Activated CD8-positive, alpha-beta memory T cell treated with anti-CD3 and anti-CD28 coated beads for 36 hours (primary cell): ENCODE data around the gene SV2B. TPM values are rescaled to one million over a fixed set of nuclear protein-coding genes. Genes with fewer than 3 reads are reported as not detected.

Experiments used
- CTCF ChIA-PET: fragments of 350-600 bp; sonication (Branson Sonifier 250); formaldehyde crosslinking; loops from one replicate; lab custom pipeline; 2021; ENCODE audit warnings: antibody characterized with exemption; lab: Charles Lee
- POLR2A ChIA-PET: fragments of 350-600 bp; sonication (Branson Sonifier 250); formaldehyde crosslinking; loops from one replicate; lab custom pipeline; 2021; ENCODE audit warnings: antibody characterized with exemption; lab: Charles Lee
- total RNA-seq, 2 experiments: library from RNA; stranded (reverse); gene quantifications; one replicate each; pipeline ENCODE4 v1.2.3, GENCODE V29; 2021

Gene SV2B
- total RNA-seq, 2 experiments from 2014 or later, result 0.04 TPM

DNA sequence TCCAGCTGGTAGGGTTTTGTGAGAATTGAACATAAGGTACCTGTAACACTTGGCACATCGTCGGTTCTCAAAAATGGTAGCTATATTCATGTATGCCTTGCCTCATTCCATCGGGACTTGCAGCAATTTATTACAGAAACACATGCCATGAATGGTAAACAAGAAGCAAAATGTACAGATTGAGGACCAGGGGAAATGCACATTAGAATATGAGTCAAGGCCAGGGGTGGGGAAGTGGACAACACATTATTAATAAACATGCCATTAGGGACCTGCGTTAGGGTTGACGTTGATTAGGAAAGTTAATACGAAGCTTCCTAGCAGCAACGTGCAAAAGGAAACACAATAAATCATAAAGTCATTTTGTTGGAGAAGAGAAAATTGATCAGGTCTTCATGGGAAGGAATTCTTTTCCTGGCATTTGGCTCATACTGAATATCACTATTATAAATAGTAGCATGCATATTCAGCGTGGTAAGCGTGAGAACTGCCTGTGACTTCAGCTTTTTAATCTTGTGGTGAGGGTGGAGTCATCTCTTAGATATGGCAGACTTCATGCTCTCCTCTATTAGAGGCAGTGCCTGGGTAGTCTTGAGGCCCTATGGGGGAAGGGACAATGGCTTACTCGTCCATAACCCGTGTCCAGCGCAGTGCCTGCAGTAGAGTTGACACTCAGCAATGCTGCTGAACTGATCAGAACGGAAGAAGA lies 184.9 kb downstream of the SV2B start:
- ChIA-PET CTCF (no interaction called here), POLR2A (no interaction called here)

DNA sequence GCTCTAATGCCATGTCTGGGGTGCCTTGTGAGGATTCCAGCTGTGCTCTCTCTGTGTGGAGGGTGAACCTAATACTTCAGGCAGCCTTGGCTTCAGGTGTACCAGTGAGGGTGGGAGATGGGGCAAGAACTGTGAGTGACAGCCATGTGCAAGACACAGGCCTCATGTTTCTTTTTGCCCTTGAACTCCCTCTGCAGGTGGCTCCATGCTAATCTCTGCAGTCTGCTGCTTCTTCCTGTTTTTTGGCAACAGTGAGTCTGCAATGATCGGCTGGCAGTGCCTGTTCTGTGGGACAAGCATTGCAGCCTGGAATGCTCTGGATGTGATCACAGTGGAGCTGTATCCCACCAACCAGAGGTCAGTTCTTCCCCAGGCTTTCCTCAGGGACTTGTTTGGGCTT lies 189.3 kb downstream of the SV2B start:
- CTCF ChIA-PET, result no interaction called here
- POLR2A ChIA-PET, result no interaction called here

DNA sequence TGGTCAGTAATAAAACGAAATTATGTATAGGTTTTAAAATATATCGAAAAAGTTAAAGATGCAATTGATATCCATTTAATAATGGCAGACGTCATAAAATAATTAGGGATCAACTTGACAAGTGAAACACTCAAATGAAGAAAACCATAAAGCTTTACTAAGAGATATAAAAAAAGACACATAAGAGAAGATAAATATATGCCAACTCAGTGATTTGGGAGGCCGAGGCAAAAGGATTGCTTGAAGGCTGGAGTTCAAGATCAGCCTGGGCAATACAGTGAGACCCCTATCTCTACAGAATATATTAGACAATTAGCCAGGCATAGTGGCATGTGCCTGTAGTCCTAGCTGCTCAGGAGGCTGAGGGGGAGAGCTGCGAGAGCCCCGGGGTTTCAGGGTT lies 190.5 kb downstream of the SV2B start:
- CTCF ChIA-PET, result no interaction called here
- POLR2A ChIA-PET, result no interaction called here

DNA sequence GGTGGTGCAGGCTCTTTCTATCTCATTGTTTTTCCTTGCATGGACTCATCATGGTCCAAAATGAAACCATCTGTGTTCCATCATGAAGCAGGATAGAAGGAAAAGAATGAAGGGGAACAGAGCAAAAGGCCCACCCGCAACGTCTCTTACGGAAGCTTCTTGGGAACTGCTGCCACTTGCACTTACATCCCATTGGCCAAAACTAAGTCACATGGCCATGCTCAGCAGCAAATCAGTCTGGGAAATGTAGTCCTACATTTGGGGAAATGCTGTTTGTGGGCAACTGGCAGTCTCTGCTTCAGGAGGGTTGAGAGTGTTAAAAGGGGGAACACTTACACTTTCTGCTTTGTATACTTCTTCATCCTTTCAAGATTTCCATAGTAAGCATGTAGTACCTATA lies 191.6 kb downstream of the SV2B start:
- ChIA-PET POLR2A (no interaction called here), CTCF (no interaction called here)

DNA sequence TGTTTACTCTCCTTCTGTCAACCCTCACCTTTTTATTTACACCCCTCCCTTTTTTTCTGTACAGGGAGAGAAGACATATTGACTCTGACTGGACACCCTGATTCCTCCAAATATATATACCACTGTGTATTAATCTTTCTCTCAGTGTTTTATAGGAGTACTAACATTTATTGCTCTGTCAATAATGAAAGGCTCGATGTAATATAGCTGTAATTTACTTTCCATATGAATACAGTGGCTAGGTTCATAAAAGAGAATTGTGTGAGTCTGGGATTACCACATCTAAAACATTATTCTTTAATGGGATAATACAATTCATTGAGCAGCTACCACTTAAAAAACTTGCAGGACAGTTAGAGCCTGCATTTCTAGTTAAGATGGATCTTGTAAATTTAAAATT lies 194.3 kb downstream of the SV2B start:
- POLR2A ChIA-PET, result no interaction called here
- CTCF ChIA-PET, result no interaction called here

DNA sequence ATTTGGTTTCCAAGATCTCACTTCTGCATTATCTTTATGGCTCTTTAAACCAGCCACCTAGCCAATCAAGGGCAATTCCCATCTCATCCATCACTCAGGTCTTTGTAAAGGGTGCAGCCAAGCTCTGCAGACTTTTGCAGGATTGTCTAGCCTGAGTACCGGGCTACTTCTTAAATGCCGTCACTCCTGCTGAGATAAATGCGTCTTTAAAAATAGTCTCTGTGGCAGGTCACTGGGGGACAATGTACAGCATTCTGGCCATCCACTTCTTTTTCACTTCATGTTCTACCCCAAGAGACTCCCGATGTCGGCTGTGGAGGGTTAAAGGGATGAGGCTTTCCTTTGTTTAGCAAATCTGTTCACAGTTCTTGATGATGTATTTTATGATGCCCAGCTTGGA lies 194.7 kb downstream of the SV2B start:
- ChIA-PET POLR2A (no interaction called here), CTCF (no interaction called here)

DNA sequence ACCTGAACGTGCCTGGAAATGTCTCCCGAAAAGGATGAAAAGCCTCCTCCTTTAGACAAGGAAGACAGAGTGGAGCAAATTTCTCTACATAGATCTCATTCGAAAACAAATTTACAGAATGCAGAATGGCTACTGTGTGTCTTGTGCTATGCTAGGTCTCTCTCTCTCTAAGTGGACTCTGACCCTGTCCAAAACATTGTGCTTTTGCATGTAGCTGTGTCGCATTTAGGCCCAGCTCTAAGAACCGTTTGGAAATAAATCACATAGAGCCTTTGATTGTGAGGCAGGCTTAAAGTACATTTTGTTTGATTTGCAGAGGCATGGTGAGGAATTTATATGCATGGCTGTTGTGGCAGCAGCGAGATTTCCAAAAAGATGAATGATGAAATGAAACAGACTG lies 198.0 kb downstream of the SV2B start:
- ChIA-PET POLR2A (no interaction called here), CTCF (interaction anchor here (0.8 kb wide), 1 partner anchor 21 kb away, joined by 3 read pairs; no protein-coding TSS in a partner anchor)

DNA sequence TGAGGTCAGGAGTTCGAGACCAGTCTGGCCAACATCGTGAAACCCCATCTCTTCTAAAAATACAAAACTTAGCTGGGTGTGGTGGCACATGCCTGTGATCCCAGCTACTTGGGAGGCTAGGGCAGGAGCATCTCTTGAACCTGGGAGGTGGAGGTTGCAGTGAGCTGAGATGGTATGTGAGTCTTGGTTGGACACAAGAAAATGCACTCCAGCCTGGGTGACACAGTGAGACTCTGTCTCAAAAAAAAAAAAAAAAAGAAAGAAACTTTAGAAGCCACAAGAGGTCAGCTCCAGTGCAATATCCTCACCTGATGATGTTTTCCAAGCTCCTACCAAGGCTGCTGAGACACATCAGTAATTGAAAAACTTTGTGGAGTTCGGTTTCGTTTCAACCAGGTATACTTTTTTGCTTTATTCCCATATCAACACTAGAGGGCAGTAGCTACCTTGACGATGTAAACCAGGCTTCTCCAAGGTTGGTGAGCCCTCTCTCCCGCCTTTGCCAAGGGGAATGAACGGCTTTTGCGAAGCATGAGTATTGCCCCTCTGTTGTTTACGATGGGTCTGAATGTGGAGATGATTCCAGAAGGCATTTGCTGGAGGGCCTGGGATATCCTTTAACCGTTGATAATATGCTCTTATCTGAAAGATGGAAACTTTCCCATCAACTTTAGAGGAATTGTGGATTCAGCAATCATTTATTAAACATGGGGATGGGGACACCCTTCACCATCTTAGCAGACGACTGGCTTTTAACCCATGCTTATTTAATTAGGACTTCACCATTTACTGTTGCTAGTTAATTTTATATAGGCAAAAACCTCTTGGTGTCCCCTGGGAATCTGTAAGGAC lies 202.8 kb downstream of the SV2B start:
- ChIA-PET POLR2A (no interaction called here), CTCF (interaction anchor here (0.7 to 1.8 kb wide), 8 partner anchors 15 to 776 kb away, joined by 3 to 6 read pairs (median 3); no protein-coding TSS in a partner anchor)

DNA sequence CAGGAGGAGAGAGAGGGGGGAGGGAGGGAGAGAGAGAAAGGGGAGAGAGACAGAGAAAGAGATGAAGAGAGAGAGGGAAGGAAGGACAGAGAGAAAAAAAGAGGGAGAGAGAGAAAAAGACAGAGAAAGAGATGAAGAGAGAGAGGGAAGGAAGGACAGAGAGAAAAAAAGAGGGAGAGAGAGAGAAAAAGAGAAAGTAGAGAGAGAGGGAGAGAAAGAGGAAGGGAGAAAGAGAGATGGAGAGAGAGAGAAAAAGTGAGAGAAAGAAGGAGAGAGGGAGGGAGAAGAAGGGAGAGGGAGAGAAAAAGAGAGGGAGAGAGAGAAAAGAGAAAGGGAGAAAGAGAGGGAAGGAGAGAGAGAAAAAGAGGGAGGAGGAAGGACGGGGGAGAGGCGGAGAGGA lies 204.2 kb downstream of the SV2B start:
- POLR2A ChIA-PET, result no interaction called here
- CTCF ChIA-PET, result interaction anchor here (0.8 kb wide), 2 partner anchors 763 to 775 kb away, joined by 3 read pairs; no protein-coding TSS in a partner anchor

DNA sequence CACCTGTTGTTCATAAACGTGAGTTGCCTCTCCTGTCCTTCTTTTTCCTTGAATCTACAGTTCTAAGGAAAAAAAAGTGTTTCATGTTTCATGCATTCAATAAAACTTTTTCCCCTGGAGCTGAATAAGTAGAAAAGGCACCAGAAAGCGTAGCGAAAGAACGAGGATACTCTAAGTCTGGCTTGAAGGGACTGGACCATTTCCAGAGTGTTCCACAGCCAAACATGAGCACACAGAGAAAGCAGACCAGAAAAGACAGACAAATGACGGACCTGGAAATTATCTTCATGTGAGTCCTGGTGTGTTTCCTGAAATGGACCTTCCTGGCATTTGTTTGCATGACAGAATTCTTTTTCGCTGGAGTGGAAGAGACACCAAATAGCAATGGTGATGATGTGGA lies 204.7 kb downstream of the SV2B start:
- CTCF ChIA-PET, result interaction anchor here (0.8 kb wide), 1 partner anchor 762 kb away, joined by 3 read pairs; no protein-coding TSS in a partner anchor
- POLR2A ChIA-PET, result no interaction called here

DNA sequence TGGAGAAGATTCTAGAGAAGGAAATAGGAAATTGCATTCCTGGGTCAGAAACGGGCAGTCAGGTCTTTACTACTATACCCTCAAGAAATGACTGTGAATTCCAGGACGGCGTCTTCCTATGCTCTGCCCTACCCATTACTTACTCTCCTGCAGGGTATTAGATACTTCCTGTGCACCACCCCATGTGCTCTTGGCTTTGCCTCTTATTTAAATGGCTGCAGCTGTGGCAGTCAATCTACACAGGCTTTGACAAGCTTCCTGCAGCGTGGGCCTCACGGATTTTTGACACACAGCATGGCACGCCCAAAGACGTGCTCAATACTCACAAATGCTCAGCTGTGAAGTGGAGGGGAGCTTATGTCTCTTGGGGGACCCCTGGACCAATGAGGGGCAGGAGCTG lies 206.1 kb downstream of the SV2B start:
- CTCF ChIA-PET, result no interaction called here
- POLR2A ChIA-PET, result no interaction called here

DNA sequence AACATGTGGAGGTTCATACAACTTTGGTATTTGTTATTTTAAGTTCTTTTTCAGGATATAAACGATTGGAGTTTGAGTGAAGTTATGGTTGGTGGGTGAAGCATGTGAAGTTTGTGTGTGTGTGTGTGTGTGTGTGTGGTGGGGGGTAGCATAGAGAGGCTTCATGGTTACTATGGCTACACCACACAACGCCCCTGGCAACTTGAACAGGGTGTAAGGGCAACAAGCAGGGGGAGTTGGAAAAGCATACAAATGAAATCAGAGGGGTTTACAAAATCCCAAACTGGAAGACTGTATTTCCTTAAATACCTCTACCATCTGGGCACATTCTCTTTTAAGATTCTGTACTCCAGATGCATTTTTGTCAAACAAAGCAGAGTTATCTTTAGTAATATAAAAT lies 207.5 kb downstream of the SV2B start:
- ChIA-PET CTCF (no interaction called here), POLR2A (no interaction called here)

DNA sequence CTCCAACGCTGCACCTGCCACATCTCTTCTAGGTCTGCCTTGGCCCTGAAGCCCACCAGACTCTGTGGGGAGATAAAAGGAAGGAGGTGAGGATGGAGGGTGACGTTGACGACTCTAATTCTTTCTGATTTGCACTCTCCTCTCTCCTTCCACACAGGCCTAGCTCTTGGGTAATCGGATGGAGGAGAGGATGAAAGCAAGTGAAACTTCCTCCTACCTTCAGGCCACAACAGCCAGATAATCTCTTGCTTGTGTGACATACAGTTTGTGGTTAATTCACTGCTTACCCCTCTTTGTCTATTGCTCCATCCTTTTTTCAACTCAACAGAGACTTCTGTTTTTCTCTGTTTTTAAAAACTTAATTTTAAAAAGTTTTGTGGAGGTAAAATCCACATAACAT lies 208.1 kb downstream of the SV2B start:
- ChIA-PET POLR2A (no interaction called here), CTCF (interaction anchor here (0.7 kb wide), 1 partner anchor 796 kb away, joined by 3 read pairs; no protein-coding TSS in a partner anchor)

DNA sequence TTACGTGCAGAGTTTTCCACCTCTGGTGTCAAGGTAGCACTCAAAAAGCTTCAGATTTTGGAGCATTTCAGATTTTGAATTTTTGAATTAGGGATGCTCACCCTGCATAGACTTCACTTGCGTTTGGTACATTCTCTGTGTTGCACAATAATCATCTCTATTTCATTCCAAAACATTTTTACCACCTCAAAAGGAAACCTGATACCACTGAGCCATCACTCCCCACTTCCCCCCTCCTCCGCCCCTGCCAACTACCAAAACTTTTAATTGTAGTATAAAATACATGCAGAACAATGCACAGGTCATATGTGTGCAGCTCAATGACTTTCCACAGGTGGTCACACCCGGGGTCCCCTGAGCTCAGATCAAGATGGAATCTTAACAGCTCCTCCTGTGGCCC lies 208.8 kb downstream of the SV2B start:
- POLR2A ChIA-PET, result no interaction called here

DNA sequence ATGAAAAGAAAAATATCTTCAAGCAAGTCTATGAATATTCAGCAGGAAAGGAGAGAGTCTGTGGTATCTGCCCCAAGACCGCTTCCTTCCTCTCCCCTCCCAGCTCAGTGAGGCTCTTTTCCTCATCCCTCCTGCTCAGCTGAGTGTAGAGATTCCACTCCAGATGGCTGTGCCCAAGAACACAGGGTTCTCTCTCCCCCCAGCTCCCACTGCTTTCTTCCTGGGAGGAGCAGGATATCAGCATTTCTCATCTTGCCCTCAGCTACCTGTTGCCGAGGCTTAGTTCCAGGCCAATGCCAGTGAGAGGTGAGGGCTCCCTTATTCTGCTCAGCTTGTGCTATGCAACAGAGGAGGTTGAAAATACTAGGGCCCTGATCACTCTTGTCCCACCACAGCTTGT lies 211.9 kb downstream of the SV2B start:
- ChIA-PET POLR2A (no interaction called here), CTCF (no interaction called here)

More for the DNA sequence above, 208.8 kb downstream of the SV2B start:
- CTCF ChIA-PET, result interaction anchor here (0.7 to 1.2 kb wide), 2 partner anchors 206 to 795 kb away, joined by 3 read pairs; no protein-coding TSS in a partner anchor

DNA sequence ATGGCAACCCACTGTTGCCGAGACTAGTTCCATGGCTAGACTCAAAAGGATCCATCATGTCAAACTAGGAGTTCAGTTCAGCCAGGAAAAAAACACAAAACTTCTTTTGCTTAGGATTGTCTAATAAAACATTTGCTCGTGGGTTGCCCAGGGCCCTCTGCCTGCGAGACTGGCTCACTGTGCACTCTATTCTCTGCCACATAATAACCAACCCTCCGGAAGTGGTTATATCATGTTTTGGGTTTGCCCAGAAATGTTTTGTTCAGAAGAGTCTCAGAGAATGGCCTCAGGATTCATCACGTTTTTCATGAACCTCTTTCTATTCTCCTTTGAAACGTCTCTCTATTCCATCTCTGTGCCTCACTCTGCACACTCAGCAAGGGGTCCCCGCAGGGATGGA lies 216.1 kb downstream of the SV2B start:
- ChIA-PET POLR2A (no interaction called here), CTCF (no interaction called here)

DNA sequence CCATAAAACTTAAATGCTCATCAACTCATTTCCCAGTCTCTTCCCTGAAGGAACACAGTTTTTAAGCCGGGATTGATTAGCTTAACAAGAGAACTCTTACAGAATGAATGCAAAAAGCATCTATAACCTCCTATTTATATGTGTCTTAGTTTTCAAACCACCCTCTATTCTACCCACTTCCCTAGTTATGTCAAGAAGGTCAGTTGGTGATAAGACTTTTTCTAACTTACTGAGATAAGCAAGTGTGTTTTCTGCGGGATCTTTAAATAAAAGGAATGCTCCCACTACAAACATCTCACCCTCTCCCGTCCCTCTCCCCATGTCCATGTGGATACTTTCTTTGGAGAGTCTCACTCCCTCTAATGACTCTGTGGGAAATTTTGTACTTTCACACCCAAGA lies 218.5 kb downstream of the SV2B start:
- POLR2A ChIA-PET, result no interaction called here
- CTCF ChIA-PET, result interaction anchor here (1.3 kb wide), 1 partner anchor 21 kb away, joined by 3 read pairs; no protein-coding TSS in a partner anchor

DNA sequence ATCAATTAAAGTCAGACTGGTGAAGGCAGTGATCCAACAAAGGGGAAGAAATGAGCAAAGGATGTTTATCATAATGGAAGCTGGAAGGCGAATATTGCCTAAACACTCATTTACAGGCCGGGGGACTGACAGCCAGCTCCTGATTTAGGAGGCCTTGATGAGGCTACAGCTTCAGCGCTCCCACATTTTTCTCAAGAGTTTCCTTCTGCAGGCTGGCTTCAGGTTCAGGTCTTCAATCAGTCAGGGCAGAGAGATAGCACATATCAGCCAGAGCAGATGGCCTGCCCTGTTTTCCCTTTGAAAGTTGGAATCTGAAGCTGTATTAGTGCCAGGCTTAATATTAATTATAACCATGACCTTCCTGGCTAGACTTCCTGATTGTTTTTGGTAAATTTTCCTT lies 218.9 kb downstream of the SV2B start:
- CTCF ChIA-PET, result interaction anchor here (1.3 kb wide), 1 partner anchor 21 kb away, joined by 3 read pairs; no protein-coding TSS in a partner anchor
- POLR2A ChIA-PET, result no interaction called here

DNA sequence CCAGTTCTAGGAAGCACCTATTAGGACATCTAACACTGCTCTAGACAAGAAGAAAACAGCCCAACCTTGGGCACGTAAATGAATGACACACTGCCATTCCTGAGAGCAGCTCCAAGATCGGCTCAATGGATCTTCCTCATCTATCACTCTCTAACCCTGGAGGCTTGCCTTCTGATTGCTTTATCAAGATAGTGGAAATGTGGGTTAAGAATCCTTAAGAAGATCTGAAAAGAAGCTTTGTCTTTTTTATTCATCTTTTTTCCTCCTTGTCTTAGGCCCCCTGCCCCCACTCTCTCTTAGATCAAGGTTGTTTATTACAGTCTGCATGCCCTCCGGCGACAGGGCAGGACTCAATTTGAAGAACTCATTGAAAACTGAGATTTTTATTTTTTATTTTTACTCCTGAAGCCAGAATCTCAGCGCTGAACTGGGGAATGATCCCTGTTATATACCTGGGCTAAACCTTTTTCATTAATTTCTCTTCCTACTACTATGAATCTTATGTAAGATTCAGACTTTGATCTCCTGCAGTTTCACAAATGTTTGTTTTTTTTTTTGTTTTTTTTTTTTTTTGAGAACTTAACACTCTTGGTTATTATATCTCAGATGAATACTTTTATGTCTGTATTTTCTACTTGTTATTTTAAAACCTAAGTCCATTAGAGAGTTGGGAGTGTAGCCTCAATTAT lies 219.5 kb downstream of the SV2B start:
- ChIA-PET POLR2A (no interaction called here), CTCF (interaction anchor here (1.3 kb wide), 1 partner anchor 22 kb away, joined by 3 read pairs; no protein-coding TSS in a partner anchor)

DNA sequence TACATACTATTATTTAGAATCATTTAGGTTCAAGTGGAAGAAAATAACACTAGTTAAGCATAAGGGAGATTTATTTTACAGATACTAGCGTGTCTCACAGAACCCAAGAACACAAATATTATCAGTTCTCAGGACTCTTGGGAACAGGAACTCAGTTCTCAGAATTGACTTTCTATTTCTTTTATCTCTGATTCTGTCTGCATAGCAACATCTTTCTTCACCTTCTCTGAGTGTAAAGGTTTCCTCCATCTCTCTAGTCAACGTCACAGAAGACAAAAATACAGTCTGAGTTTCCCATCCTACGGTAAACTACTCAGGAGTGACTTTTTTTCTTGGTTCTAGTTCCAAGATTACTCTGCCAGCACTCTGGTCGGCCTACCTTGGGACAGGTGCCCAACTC lies 220.0 kb downstream of the SV2B start:
- ChIA-PET CTCF (no interaction called here), POLR2A (no interaction called here)
